HL-60 (cell line): Measurements from ENCODE around the gene HACD4.

Experiments used
- DNase-seq, 2 experiments: peaks; one replicate each; pipeline ENCODE4 v3.0.0-alpha.2; 2010 to 2020; ENCODE audit warnings: low read depth in 1 of 2, low spot score in 1 of 2
- H3K27ac ChIP-seq: fragments of 250-450 bp; sonication (Bioruptor Pico); replicated peaks from 2 replicates; pipeline ENCODE4 v1.5.1; 2020; ENCODE audit warnings: mild to moderate bottlenecking, moderate library complexity
- H3K27me3 ChIP-seq: fragments of 250-450 bp; sonication (Bioruptor Pico); 2 replicates; pipeline ENCODE4 v1.5.1; 2021; ENCODE audit warnings: mild to moderate bottlenecking, moderate library complexity; ENCODE audit not compliant: insufficient read depth, poor library complexity, severe bottlenecking
- H3K4me3 ChIP-seq: replicated peaks from 2 replicates; pipeline ENCODE4 v1.5.1; 2011; ENCODE audit warnings: mild to moderate bottlenecking, control low read depth, low read length; ENCODE audit not compliant: insufficient read depth
- GABPA ChIP-seq: IDR thresholded peaks from 2 replicates; pipeline ENCODE4 v1.6.1; 2012; ENCODE audit warnings: low read depth
- POLR2AphosphoS5 ChIP-seq: IDR thresholded peaks from 2 replicates; pipeline ENCODE4 v1.6.1; 2012; ENCODE audit warnings: low read depth
- SPI1 ChIP-seq: IDR thresholded peaks from 2 replicates; pipeline ENCODE4 v1.6.1; 2012; ENCODE audit warnings: low read depth, mild to moderate bottlenecking, borderline replicate concordance
- TF ChIP-seq, protein P1 (sequence below): IDR thresholded peaks from 2 replicates; pipeline ENCODE4 v1.6.1; 2012; ENCODE audit warnings: low read depth; ENCODE audit not compliant: insufficient replicate concordance
- TF ChIP-seq, protein P2 (sequence below): IDR thresholded peaks from one replicate; pipeline ENCODE4 v1.5.1; 2011; ENCODE audit warnings: low read length, control low read depth, inconsistent platforms; ENCODE audit not compliant: insufficient read depth

The HACD4 gene

DNA sequence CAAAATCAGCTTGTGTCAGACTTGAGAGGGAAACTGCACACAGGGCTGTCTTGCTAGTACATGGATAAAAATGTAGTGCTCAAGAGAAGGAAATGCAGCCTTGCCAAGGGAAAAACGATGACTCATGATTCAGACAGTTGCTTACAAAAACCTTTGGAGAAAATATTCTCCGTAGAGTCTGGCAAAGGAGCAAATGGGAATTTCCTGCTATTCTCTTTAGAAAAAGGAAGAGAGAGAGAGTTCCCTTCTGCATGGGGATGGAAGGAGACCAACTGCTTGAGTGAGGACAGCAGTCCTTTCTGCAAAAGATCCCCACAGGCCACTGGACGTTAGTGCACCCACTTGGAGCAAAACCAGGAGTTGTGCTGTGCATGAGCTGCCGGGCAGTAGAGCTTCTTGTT, 38.7 kb upstream of the HACD4 start:
- no peak overlapping the region for H3K27ac ChIP-seq
- H3K4me3 ChIP-seq, result no peak overlapping the region
- H3K27me3 ChIP-seq, result no peaks in the 10 kb centered on the region
- peak in 1 of 2 experiments; percentile 21 for DNase-seq
- no peak for TF ChIP-seq SPI1
- TF ChIP-seq, protein P1, sequence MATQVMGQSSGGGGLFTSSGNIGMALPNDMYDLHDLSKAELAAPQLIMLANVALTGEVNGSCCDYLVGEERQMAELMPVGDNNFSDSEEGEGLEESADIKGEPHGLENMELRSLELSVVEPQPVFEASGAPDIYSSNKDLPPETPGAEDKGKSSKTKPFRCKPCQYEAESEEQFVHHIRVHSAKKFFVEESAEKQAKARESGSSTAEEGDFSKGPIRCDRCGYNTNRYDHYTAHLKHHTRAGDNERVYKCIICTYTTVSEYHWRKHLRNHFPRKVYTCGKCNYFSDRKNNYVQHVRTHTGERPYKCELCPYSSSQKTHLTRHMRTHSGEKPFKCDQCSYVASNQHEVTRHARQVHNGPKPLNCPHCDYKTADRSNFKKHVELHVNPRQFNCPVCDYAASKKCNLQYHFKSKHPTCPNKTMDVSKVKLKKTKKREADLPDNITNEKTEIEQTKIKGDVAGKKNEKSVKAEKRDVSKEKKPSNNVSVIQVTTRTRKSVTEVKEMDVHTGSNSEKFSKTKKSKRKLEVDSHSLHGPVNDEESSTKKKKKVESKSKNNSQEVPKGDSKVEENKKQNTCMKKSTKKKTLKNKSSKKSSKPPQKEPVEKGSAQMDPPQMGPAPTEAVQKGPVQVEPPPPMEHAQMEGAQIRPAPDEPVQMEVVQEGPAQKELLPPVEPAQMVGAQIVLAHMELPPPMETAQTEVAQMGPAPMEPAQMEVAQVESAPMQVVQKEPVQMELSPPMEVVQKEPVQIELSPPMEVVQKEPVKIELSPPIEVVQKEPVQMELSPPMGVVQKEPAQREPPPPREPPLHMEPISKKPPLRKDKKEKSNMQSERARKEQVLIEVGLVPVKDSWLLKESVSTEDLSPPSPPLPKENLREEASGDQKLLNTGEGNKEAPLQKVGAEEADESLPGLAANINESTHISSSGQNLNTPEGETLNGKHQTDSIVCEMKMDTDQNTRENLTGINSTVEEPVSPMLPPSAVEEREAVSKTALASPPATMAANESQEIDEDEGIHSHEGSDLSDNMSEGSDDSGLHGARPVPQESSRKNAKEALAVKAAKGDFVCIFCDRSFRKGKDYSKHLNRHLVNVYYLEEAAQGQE, result no peak
- no peak for TF ChIP-seq POLR2AphosphoS5
- TF ChIP-seq GABPA, result no peak
- TF ChIP-seq, protein P2, sequence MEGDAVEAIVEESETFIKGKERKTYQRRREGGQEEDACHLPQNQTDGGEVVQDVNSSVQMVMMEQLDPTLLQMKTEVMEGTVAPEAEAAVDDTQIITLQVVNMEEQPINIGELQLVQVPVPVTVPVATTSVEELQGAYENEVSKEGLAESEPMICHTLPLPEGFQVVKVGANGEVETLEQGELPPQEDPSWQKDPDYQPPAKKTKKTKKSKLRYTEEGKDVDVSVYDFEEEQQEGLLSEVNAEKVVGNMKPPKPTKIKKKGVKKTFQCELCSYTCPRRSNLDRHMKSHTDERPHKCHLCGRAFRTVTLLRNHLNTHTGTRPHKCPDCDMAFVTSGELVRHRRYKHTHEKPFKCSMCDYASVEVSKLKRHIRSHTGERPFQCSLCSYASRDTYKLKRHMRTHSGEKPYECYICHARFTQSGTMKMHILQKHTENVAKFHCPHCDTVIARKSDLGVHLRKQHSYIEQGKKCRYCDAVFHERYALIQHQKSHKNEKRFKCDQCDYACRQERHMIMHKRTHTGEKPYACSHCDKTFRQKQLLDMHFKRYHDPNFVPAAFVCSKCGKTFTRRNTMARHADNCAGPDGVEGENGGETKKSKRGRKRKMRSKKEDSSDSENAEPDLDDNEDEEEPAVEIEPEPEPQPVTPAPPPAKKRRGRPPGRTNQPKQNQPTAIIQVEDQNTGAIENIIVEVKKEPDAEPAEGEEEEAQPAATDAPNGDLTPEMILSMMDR, result no peak

GRCh38 chr9:21060919-21061561, 29.6 kb upstream of the HACD4 start:
- H3K27ac ChIP-seq, result no peak overlapping the region; the same call in 1 of the 2 replicates
- H3K27me3 ChIP-seq, result no peaks in the 10 kb centered on the region
- TF ChIP-seq, protein P1, result no peak
- TF ChIP-seq, protein P2, result no peak
- TF ChIP-seq GABPA, result no peak
- TF ChIP-seq SPI1, result peak; percentile 81
- TF ChIP-seq POLR2AphosphoS5, result no peak
- no peak overlapping the region for H3K4me3 ChIP-seq
- DNase-seq, result peak in 1 of 2 experiments; percentile 26

- no peak overlapping the region for H3K4me3 ChIP-seq
- no peak overlapping the region for H3K27ac ChIP-seq
- DNase-seq, result no peak
- TF ChIP-seq, protein P1, result no peak
- TF ChIP-seq GABPA (no peak), SPI1 (no peak), POLR2AphosphoS5 (no peak)
- TF ChIP-seq, protein P2, result no peak
- no peaks in the 10 kb centered on the region for H3K27me3 ChIP-seq
These were observed 25.5 kb upstream of the HACD4 start for GRCh38 chr9:21056931-21057330.
